HG02759 (cell line): Measurements from ENCODE around the gene KCNH6.

Experiments used
- ATAC-seq: cut with Tn5 transposase; IDR thresholded peaks from one replicate; pipeline ENCODE4 v1.9.1; 2021; ENCODE audit warnings: mild to moderate bottlenecking, moderate library complexity; ENCODE audit not compliant: unreplicated experiment

Gene KCNH6

GRCh38 chr17:63504261-63504660, 18.9 kb upstream of the KCNH6 start:
- no peak for ATAC-seq

- ATAC-seq = no peak
These were observed 17.8 kb upstream of the KCNH6 start for GRCh38 chr17:63505341-63505740.

- no peak for ATAC-seq
These were observed 16.5 kb upstream of the KCNH6 start for GRCh38 chr17:63506627-63507026.

- no peak for ATAC-seq
These were observed 11.8 kb upstream of the KCNH6 start for GRCh38 chr17:63511331-63511730.

- no peak for ATAC-seq
These were observed 10.8 kb upstream of the KCNH6 start for GRCh38 chr17:63512388-63512787.

- no peak for ATAC-seq
These were observed 10.1 kb upstream of the KCNH6 start for GRCh38 chr17:63512896-63513644.

GRCh38 chr17:63514477-63514876, 8.7 kb upstream of the KCNH6 start:
- no peak for ATAC-seq

- ATAC-seq = no peak
These were observed 8.2 kb upstream of the KCNH6 start for GRCh38 chr17:63514974-63515373.

GRCh38 chr17:63515426-63515825, 7.7 kb upstream of the KCNH6 start:
- ATAC-seq = no peak

GRCh38 chr17:63516910-63517824, 6.0 kb upstream of the KCNH6 start:
- no peak for ATAC-seq

GRCh38 chr17:63517825-63518534, 5.2 kb upstream of the KCNH6 start:
- no peak for ATAC-seq

- no peak for ATAC-seq
These were observed 3.9 kb upstream of the KCNH6 start for GRCh38 chr17:63519116-63519881.

GRCh38 chr17:63519972-63520882, 2.9 kb upstream of the KCNH6 start:
- no peak for ATAC-seq

- ATAC-seq = no peak
These were observed 893 bp downstream of the KCNH6 start for GRCh38 chr17:63524051-63524450.

- no peak for ATAC-seq
These were observed 2.2 kb downstream of the KCNH6 start for GRCh38 chr17:63525190-63525946.

GRCh38 chr17:63526861-63527260, 3.7 kb downstream of the KCNH6 start:
- no peak for ATAC-seq

- ATAC-seq = no peak
These were observed 5.0 kb downstream of the KCNH6 start for GRCh38 chr17:63528183-63528582.

GRCh38 chr17:63529711-63530556, 6.8 kb downstream of the KCNH6 start:
- ATAC-seq = no peak
